Measurements from ENCODE around the gene C3orf20.

The C3orf20 gene

DNA sequence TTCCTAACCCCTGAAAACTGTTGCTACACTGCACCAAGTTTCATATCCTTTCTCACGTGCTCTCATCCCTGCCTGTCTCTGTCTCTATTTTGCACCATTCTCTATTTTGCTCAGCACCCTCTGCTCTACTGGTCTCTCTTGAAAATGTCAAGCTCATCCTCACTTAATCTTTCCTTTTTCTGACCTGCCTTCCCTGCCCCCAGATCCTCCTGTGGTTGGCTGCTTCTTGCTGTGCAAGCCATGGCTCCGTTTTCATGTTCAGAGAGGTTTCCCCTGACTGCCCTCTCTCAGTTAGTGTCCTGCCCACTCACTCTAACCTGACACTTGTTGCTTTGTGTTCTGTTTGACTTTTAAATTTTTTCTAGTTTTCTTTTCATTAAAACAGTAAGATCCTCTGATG, 17.4 kb upstream of the C3orf20 start:
- no peak for DNase-seq
- peaks cover 61% of the 10 kb centered on the region for H3K36me3 Mint-ChIP-seq (ENCODE audit: low read depth)
- H3K27ac Mint-ChIP-seq, result no peak overlapping the region
- TF ChIP-seq, protein P1, sequence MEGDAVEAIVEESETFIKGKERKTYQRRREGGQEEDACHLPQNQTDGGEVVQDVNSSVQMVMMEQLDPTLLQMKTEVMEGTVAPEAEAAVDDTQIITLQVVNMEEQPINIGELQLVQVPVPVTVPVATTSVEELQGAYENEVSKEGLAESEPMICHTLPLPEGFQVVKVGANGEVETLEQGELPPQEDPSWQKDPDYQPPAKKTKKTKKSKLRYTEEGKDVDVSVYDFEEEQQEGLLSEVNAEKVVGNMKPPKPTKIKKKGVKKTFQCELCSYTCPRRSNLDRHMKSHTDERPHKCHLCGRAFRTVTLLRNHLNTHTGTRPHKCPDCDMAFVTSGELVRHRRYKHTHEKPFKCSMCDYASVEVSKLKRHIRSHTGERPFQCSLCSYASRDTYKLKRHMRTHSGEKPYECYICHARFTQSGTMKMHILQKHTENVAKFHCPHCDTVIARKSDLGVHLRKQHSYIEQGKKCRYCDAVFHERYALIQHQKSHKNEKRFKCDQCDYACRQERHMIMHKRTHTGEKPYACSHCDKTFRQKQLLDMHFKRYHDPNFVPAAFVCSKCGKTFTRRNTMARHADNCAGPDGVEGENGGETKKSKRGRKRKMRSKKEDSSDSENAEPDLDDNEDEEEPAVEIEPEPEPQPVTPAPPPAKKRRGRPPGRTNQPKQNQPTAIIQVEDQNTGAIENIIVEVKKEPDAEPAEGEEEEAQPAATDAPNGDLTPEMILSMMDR (IDR thresholded peaks at IDR 0.05), result no peak
- H3K4me1 Mint-ChIP-seq, result peaks cover 14% of the 10 kb centered on the region
- H3K9me3 Mint-ChIP-seq, result no peaks in the 10 kb centered on the region
- no peaks in the 10 kb centered on the region for H3K27me3 Mint-ChIP-seq (ENCODE audit: low read depth, poor library complexity)
- H3K4me3 Mint-ChIP-seq, result no peak overlapping the region

DNA sequence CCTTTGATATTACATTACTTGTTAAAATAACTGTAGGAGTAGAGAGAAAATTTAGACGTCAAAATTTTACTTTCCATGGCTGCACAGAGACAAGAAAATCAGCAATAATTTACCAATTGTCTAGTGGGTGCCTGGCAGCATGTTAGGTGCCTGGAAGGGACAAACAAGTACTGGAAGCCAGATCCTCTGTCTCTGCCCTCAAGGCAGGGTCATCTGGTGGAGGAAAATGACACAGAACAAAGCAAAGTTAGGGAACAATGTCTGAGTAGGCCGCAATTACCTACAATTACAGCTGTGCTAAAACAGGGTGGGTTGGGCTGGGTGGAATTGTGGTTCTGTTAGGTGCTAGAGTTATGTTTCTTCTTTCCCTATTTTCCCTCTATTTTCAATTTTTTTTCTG, 16.0 kb upstream of the C3orf20 start:
- H3K4me1 Mint-ChIP-seq, result peaks cover under 1% of the 10 kb centered on the region
- no peaks in the 10 kb centered on the region for H3K9me3 Mint-ChIP-seq
- no peak overlapping the region for H3K4me3 Mint-ChIP-seq
- peaks cover 71% of the 10 kb centered on the region for H3K36me3 Mint-ChIP-seq (ENCODE audit: low read depth)
- no peak for DNase-seq
- H3K27me3 Mint-ChIP-seq (ENCODE audit: low read depth, poor library complexity), result peaks cover 2% of the 10 kb centered on the region
- TF ChIP-seq, protein P1 (IDR thresholded peaks at IDR 0.05), result no peak
- no peak overlapping the region for H3K27ac Mint-ChIP-seq

GRCh38 chr3:14660942-14661341, 14.0 kb upstream of the C3orf20 start:
- DNase-seq, result no peak
- Mint-ChIP-seq H3K27me3 (ENCODE audit: low read depth, poor library complexity) (peaks cover 2% of the 10 kb centered on the region), H3K4me1 (no peaks in the 10 kb centered on the region), H3K27ac (no peak overlapping the region), H3K36me3 (ENCODE audit: low read depth) (peaks cover 73% of the 10 kb centered on the region), H3K4me3 (no peak overlapping the region), H3K9me3 (no peaks in the 10 kb centered on the region)
- TF ChIP-seq, protein P1 (IDR thresholded peaks at IDR 0.05), result no peak

DNA sequence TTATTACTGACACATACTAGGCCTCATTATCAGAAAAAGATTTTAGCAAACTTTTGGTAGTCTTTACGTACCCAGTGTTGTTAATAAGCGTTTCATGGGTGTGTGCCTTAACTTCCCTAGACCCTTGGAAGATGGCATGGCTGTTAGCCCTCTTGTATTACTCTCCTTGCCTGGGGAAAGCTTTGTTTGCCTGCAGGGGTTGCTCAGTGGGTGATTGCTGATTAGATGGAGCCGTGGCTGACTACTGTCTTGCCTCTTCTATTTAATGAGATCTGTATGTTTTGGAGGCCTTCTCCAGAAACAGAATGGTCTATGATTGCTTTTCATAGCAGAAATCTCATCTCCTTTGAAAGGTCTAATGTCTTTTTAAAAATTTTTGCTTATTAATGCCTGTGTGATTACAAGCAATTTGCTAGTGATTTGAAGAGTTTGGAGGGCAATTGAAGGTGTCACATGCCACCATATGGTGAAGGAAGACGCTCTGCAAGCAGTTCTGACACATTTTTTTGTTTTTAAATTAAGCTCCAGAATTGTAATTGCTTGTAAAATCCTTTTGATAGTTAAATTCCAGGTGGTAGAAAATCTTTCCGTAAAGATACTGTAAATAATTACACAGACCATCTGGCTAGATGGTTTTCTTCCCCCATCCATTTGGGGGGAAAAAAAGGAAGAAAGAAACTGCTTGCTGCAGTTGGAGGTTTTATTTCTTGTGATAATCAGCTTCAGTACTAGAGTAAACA, 11.4 kb upstream of the C3orf20 start:
- Mint-ChIP-seq H3K27ac (no peak overlapping the region), H3K4me1 (no peaks in the 10 kb centered on the region), H3K9me3 (no peaks in the 10 kb centered on the region), H3K27me3 (ENCODE audit: low read depth, poor library complexity) (peaks cover 2% of the 10 kb centered on the region), H3K36me3 (ENCODE audit: low read depth) (peaks cover 73% of the 10 kb centered on the region), H3K4me3 (no peak overlapping the region)
- no peak for DNase-seq
- TF ChIP-seq, protein P1 (IDR thresholded peaks at IDR 0.05), result no peak

DNA sequence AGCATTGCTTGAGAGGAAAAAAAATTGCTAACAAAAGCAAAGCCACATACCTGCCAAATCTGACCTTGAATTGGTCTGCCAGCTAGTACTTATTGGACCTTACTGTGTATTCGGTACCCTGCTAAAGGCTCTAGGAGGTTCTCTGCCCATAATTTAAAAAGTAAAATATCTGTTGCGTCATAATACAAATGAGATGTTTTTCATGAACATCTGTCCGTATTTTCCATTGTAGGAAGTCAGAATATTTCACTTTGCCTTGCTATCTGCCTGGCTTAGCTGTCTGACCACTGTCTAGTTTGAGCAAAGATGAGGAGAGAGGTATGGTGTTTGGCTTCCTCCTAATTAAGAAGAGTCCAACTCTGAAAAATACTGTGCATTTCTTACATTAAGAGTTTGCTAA, 10.8 kb upstream of the C3orf20 start:
- DNase-seq, result no peak
- peaks cover 68% of the 10 kb centered on the region for H3K36me3 Mint-ChIP-seq (ENCODE audit: low read depth)
- no peak overlapping the region for H3K27ac Mint-ChIP-seq
- no peaks in the 10 kb centered on the region for H3K4me1 Mint-ChIP-seq
- H3K27me3 Mint-ChIP-seq (ENCODE audit: low read depth, poor library complexity), result peaks cover 2% of the 10 kb centered on the region
- no peak overlapping the region for H3K4me3 Mint-ChIP-seq
- TF ChIP-seq, protein P1 (IDR thresholded peaks at IDR 0.05), result no peak
- no peaks in the 10 kb centered on the region for H3K9me3 Mint-ChIP-seq

- Mint-ChIP-seq H3K4me3 (no peak overlapping the region), H3K27ac (no peak overlapping the region), H3K4me1 (no peaks in the 10 kb centered on the region), H3K36me3 (ENCODE audit: low read depth) (peaks cover 39% of the 10 kb centered on the region), H3K27me3 (ENCODE audit: low read depth, poor library complexity) (peaks cover 6% of the 10 kb centered on the region), H3K9me3 (no peaks in the 10 kb centered on the region)
- TF ChIP-seq, protein P1 (IDR thresholded peaks at IDR 0.05), result no peak
- no peak for DNase-seq
These were observed 2.4 kb upstream of the C3orf20 start for GRCh38 chr3:14672588-14672987.

Data from nephron progenitor cell (in vitro differentiated cells).